Cardiac muscle cell (in vitro differentiated cells and primary cell): Measurements from ENCODE around the gene JAGN1. TPM values are rescaled to one million over a fixed set of nuclear protein-coding genes. Genes with fewer than 3 reads are reported as not detected.

Source experiments
- DNase-seq, 2 donors: peaks; one replicate each; pipeline versions ENCODE4 v3.0.0 to v3.0.0-alpha.2; 2010 to 2017; ENCODE audit warnings: low read depth in 1 of 2, low spot score in 1 of 2
- H3K27ac ChIP-seq: fragments of 200-600 bp; sonication (generic); 2 replicates; pipeline ENCODE4 v1.5.1; 2016
- H3K27me3 ChIP-seq: fragments of 200-600 bp; sonication (generic); 2 replicates; pipeline ENCODE4 v1.6.0; 2016; ENCODE audit warnings: control low read depth
- H3K36me3 ChIP-seq: fragments of 200-600 bp; sonication (generic); 2 replicates; pipeline ENCODE4 v1.5.1; 2016; ENCODE audit warnings: control low read depth
- H3K4me1 ChIP-seq: fragments of 200-600 bp; sonication (generic); 2 replicates; pipeline ENCODE4 v1.8.1; 2017; ENCODE audit warnings: low read depth, mild to moderate bottlenecking, mixed run types
- H3K4me3 ChIP-seq: fragments of 200-600 bp; sonication (generic); 2 replicates; pipeline ENCODE4 v1.5.1; 2016; ENCODE audit warnings: mild to moderate bottlenecking
- H3K9me3 ChIP-seq: fragments of 200-600 bp; sonication (generic); 2 replicates; pipeline ENCODE4 v1.5.1; 2017; ENCODE audit warnings: low read depth, mild to moderate bottlenecking, control low read depth
- CTCF ChIP-seq: IDR thresholded peaks from 2 replicates; pipeline ENCODE4 v1.5.1; 2012; ENCODE audit warnings: low read depth, mild to moderate bottlenecking, low read length
- polyA plus RNA-seq: library from polyadenylated mRNA; unstranded; fragments of >200 nt; fragmentation: Nextera tagmentation; extraction: Ambion mirVana; gene quantifications from 2 replicates; pipeline ENCODE4 v1.2.1, GENCODE V29; 2016
- total RNA-seq: library from RNA; depleted of rRNA; stranded (reverse); fragments of >200 nt; gene quantifications from 2 replicates; pipeline ENCODE4 v1.2.3, GENCODE V29; 2016

The JAGN1 gene
- total and polyA plus RNA-seq, 2 experiments from 2014 or later, result 50.6 to 58.0 TPM

- no peak for DNase-seq
- no peak for TF ChIP-seq CTCF
- Histone ChIP-seq H3K27ac (no peak overlapping the region), H3K4me1 (no peaks in the 10 kb centered on the region), H3K36me3 (no peaks in the 10 kb centered on the region), H3K4me3 (no peak overlapping the region), H3K9me3 (no peaks in the 10 kb centered on the region), H3K27me3 (no peaks in the 10 kb centered on the region)
Measured at GRCh38 chr3:9876991-9877390, 13.4 kb upstream of the JAGN1 start.

GRCh38 chr3:9878700-9879099, 11.7 kb upstream of the JAGN1 start:
- no peak for TF ChIP-seq CTCF
- H3K27ac ChIP-seq, result no peak overlapping the region
- H3K4me3 ChIP-seq, result no peak overlapping the region
- H3K36me3 ChIP-seq, result no peaks in the 10 kb centered on the region
- no peaks in the 10 kb centered on the region for H3K27me3 ChIP-seq
- no peaks in the 10 kb centered on the region for H3K9me3 ChIP-seq
- no peaks in the 10 kb centered on the region for H3K4me1 ChIP-seq
- peak in 1 of 2 donors; percentile 58 for DNase-seq

GRCh38 chr3:9879830-9880549, 10.4 kb upstream of the JAGN1 start, which contains the start of gene CIDEC:
Gene CIDEC, minus strand, starts transcription at chr3:9880253. Its CDS starts 1,767 bp downstream, at chr3:9878486.
- H3K4me3 ChIP-seq, result no peak within 1 kb of the TSS
- H3K4me1 ChIP-seq, result no peaks in the 10 kb centered on the region
- TF ChIP-seq CTCF, result no peak
- H3K27me3 ChIP-seq, result no peaks in the 10 kb centered on the region
- DNase-seq, result no peak
- no peak within 1 kb of the TSS for H3K27ac ChIP-seq
- H3K9me3 ChIP-seq, result no peaks in the 10 kb centered on the region
- no peaks in the 10 kb centered on the region for H3K36me3 ChIP-seq

GRCh38 chr3:9881441-9881840, 9.0 kb upstream of the JAGN1 start:
- Histone ChIP-seq H3K27ac (no peak overlapping the region), H3K4me3 (no peak overlapping the region), H3K27me3 (no peaks in the 10 kb centered on the region), H3K4me1 (no peaks in the 10 kb centered on the region), H3K36me3 (no peaks in the 10 kb centered on the region), H3K9me3 (no peaks in the 10 kb centered on the region)
- no peak for DNase-seq
- TF ChIP-seq CTCF, result no peak

GRCh38 chr3:9883706-9884554, 6.5 kb upstream of the JAGN1 start:
- H3K4me3 ChIP-seq, result no peak overlapping the region
- H3K36me3 ChIP-seq, result no peaks in the 10 kb centered on the region
- H3K4me1 ChIP-seq, result no peaks in the 10 kb centered on the region
- H3K27ac ChIP-seq, result no peak overlapping the region
- H3K27me3 ChIP-seq, result no peaks in the 10 kb centered on the region
- no peaks in the 10 kb centered on the region for H3K9me3 ChIP-seq
- peak in 1 of 2 donors; percentile 43 for DNase-seq
- no peak for TF ChIP-seq CTCF
